GM12878 (cell line): ENCODE results near the gene TEAD4. TPM values are rescaled to one million over a fixed set of nuclear protein-coding genes. Genes with fewer than 3 reads are reported as not detected.

Experiments
- ATAC-seq: fragments of 200-7000 bp; cut with Tn5 transposase; 3 replicates; pipeline ENCODE4 v1.9.1; 2020; ENCODE audit warnings: mild to moderate bottlenecking, moderate library complexity
- BruUV-seq: library from RNA; stranded (reverse); fragments of 400-500 nt; replicated peaks from 2 replicates; lab custom pipeline; 2021; lab: Mats Ljungman, UMichigan
- CTCF ChIA-PET: fragments of 300-600 bp; sonication (Branson Sonifier 250); formaldehyde crosslinking; extraction: SDS; loops from one replicate; lab custom pipeline; 2021; ENCODE audit warnings: inconsistent platforms; lab: Yijun Ruan, JAX
- POLR2A ChIA-PET: fragments of 350-600 bp; formaldehyde crosslinking; extraction: SDS; loops from one replicate; lab custom pipeline; 2021; ENCODE audit warnings: inconsistent platforms; lab: Charles Lee
- RAD21 ChIA-PET: fragments of 300-600 bp; sonication (Branson Sonifier 250); formaldehyde crosslinking; loops from one replicate; lab custom pipeline; 2023; ENCODE audit warnings: antibody characterized with exemption; ENCODE audit not compliant: unreplicated experiment; lab: Charles Lee
- SMC1A ChIA-PET: fragments of 300-600 bp; sonication (Branson Sonifier 250); formaldehyde crosslinking; loops from one replicate; lab custom pipeline; 2023; ENCODE audit not compliant: unreplicated experiment, uncharacterized antibody; lab: Charles Lee
- DNase-seq: peaks from one replicate; pipeline ENCODE4 v3.0.0-alpha.2; 2011; ENCODE audit warnings: low read depth, low spot score
- FAIRE-seq: peaks from 3 replicates; lab custom pipeline; 2011; peaks lifted over from hg19 to GRCh38; lab: Jason Lieb, UNC
- H2AFZ ChIP-seq: 2 replicates; pipeline ENCODE4 v1.6.0; 2011; ENCODE audit warnings: low read depth, low read length, control low read depth; ENCODE audit not compliant: control insufficient read depth
- H3K27ac ChIP-seq: 2 replicates; pipeline ENCODE4 v1.5.1; 2011; ENCODE audit warnings: control low read depth; ENCODE audit not compliant: control insufficient read depth, insufficient read depth
- H3K27me3 ChIP-seq, 2 experiments: replicated peaks in 1 of 2; 2 replicates each; pipeline versions ENCODE4 v1.6.0 to v1.6.1; 2011; ENCODE audit warnings: low read length in 1 of 2; ENCODE audit not compliant: control insufficient read depth in 2 of 2, insufficient read depth in 2 of 2
- H3K36me3 ChIP-seq, 2 experiments: 2 replicates each; pipeline ENCODE4 v1.5.1; 2011; ENCODE audit warnings: low read length in 1 of 2; ENCODE audit not compliant: control insufficient read depth in 2 of 2, insufficient read depth in 2 of 2
- H3K4me1 ChIP-seq: 2 replicates; pipeline ENCODE4 v1.6.1; 2011; ENCODE audit warnings: mild to moderate bottlenecking, low read length, moderate library complexity, mixed read lengths; ENCODE audit not compliant: control insufficient read depth, insufficient read depth
- H3K4me2 ChIP-seq: 2 replicates; pipeline ENCODE4 v1.6.0; 2011; ENCODE audit warnings: control low read depth; ENCODE audit not compliant: control insufficient read depth, insufficient read depth
- H3K4me3 ChIP-seq: fragments of 200-600 bp; sonication (generic); 2 replicates; pipeline ENCODE4 v1.5.1; 2016
- H3K79me2 ChIP-seq: 2 replicates; pipeline ENCODE4 v1.6.0; 2011; ENCODE audit warnings: low read length; ENCODE audit not compliant: control insufficient read depth, insufficient read depth
- H3K9ac ChIP-seq: 2 replicates; pipeline ENCODE4 v1.8.0; 2011; ENCODE audit warnings: low read length, control low read depth, mixed read lengths; ENCODE audit not compliant: control insufficient read depth, insufficient read depth
- H3K9me3 ChIP-seq: replicated peaks from 3 replicates; pipeline ENCODE4 v1.5.1; 2011; ENCODE audit warnings: mild to moderate bottlenecking, low read length; ENCODE audit not compliant: control insufficient read depth, insufficient read depth
- H4K20me1 ChIP-seq: 2 replicates; pipeline ENCODE4 v1.6.0; 2011; ENCODE audit not compliant: control insufficient read depth, insufficient read depth
- CBFB ChIP-seq: IDR thresholded peaks from 2 replicates; pipeline ENCODE4 v1.6.1; 2016; ENCODE audit warnings: antibody characterized with exemption, low read depth
- CREM ChIP-seq: IDR thresholded peaks from 2 replicates; pipeline ENCODE4 v1.6.1; 2014; ENCODE audit warnings: antibody characterized with exemption, low read depth
- KAT2A ChIP-seq: conservative IDR thresholded peaks from 2 replicates; pipeline ENCODE4 v1.6.1; 2011; ENCODE audit warnings: low read depth, low read length; ENCODE audit not compliant: control insufficient read depth
- RUNX3 ChIP-seq: IDR thresholded peaks from 2 replicates; pipeline ENCODE4 v1.6.1; 2012; ENCODE audit warnings: low read length, inconsistent platforms
- ZBTB40 ChIP-seq: fragments of 450-650 bp; IDR thresholded peaks from 2 replicates; pipeline ENCODE4 v1.6.1; 2016; ENCODE audit warnings: mild to moderate bottlenecking, moderate library complexity, borderline replicate concordance
- WGBS: methylation state at CpG from one replicate; pipeline ENCODE4 v1.1.6; 2016; ENCODE audit warnings: low lambda C conversion rate; ENCODE audit not compliant: insufficient replicate concordance, insufficient coverage; ENCODE audit errors: missing lambda C conversion rate; 5-methylcytosine and 5-hydroxymethylcytosine counted together
- in situ Hi-C: fragments of 300-500 bp; cut with MboI; formaldehyde crosslinking; loops from 9 replicates; pipeline ENCODE4 v1.14.3; 2018; ENCODE audit warnings: mixed read lengths
- intact Hi-C: fragments of 100-400 bp; cut with micrococcal nuclease; formaldehyde crosslinking; loops from one replicate; pipeline ENCODE4 v1.14.2; 2022; ENCODE audit not compliant: unreplicated experiment
- polyA plus RNA-seq, 11 experiments: library from polyadenylated mRNA; depleted of rRNA in 4 of 11; unstranded in 6 of 11; stranded (reverse) in 5 of 11; fragments of >200 nt; fragmentation: Nextera tagmentation in 4 of 11; fragmentation: Illumina TruSeq in 1 of 11; extraction: Ambion mirVana in 4 of 11; extraction: Trizol in 1 of 11; gene quantifications; 1 replicate in 1 of 11; 2 replicates in 10 of 11; pipeline versions ENCODE4 v1.2.1 to v1.2.3, GENCODE V29; 2011 to 2016; ENCODE audit warnings: inconsistent platforms in 2 of 11, missing spikeins in 2 of 11, low read depth in 1 of 11
- total RNA-seq, 4 experiments: library from RNA; depleted of rRNA in 3 of 4; stranded (reverse); fragments of >200 nt in 3 of 4; fragmentation: Illumina TruSeq in 1 of 4; extraction: Trizol in 1 of 4; gene quantifications; 2 replicates each; pipeline versions ENCODE4 v1.2.1 to v1.2.3, GENCODE V29; 2013 to 2021

TEAD4 gene
- total and polyA plus RNA-seq, 10 of the 15 experiments (the other 5 are each of a cell fraction or from before 2014, with no cell fraction given) = 0.04 to 0.68 (median 0.31) TPM; not detected in 4

DNA sequence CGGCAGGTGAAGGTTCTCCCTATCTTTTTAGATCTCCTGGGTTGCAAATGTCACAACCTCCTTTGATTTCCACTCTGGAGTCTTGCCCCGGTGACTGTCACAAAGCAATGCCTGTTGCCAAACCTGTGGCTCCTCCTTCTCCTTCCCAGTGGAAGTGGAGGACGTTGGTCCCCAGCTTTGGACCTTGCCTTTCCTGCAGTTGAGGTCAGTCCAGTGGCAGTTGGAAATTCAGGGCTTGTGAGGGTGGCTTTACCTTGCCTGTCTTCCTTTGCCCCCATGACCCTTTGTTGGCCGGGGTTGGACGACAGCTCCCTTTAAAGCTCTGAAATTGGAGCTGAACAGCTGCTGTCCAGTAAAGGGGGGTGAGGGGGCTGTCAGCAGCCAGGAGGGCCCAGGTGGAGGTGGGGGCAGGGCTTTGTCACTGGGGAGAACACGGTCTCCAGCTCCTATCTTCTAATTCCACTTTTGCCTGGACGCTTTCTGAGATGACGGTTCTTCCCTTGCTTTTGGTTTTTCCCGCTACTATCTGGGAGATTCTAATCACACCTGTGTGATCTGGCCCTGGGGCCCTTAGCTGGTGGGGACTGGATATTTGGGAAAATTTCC, 4.1 kb downstream of the TEAD4 start:
- BruUV-seq = no TSS peak
- Histone ChIP-seq H3K27ac (no peak overlapping the region), H2AFZ (no peak overlapping the region), H4K20me1 (no peaks in the 10 kb centered on the region; the same call in 1 of the 2 replicates), H3K9ac (no peak overlapping the region), H3K36me3 (no peaks in the 10 kb centered on the region), H3K4me2 (no peak overlapping the region), H3K4me3 (no peak overlapping the region), H3K9me3 (no peaks in the 10 kb centered on the region), H3K27me3 (peaks cover 3 to 11% of the 10 kb centered on the region in 2 experiments; a peak in 3 of 4 replicates), H3K4me1 (no peaks in the 10 kb centered on the region; the same call in 1 of the 2 replicates), H3K79me2 (no peaks in the 10 kb centered on the region)
- in situ Hi-C loops (no loop called here), intact Hi-C loops (no loop called here)
- POLR2A ChIA-PET = no interaction called here
- ATAC-seq (no peak), FAIRE-seq (no peak), DNase-seq (no peak)
- CTCF ChIA-PET = no interaction called here
- 44% methylated on average over 9 of the region's 9 CpGs for WGBS
- SMC1A ChIA-PET = no interaction called here
- TF ChIP-seq CBFB = no peak
- no peak for TF ChIP-seq KAT2A
- TF ChIP-seq RUNX3 = no peak
- no peak for TF ChIP-seq ZBTB40
- TF ChIP-seq CREM = no peak
- RAD21 ChIA-PET = no interaction called here
